GM18907 (cell line): ENCODE measurements around the gene DENND1B.
"Not testable (repeated sequence)": the region's sequence is repeated elsewhere in the genome, so short reads cannot be mapped to it uniquely, and the experiment has no call there.

ENCODE experiments used
- ATAC-seq: cut with Tn5 transposase; IDR thresholded peaks from one replicate; pipeline ENCODE4 v1.9.1; 2021; ENCODE audit warnings: mild to moderate bottlenecking, moderate library complexity; ENCODE audit not compliant: unreplicated experiment

The DENND1B gene

DNA sequence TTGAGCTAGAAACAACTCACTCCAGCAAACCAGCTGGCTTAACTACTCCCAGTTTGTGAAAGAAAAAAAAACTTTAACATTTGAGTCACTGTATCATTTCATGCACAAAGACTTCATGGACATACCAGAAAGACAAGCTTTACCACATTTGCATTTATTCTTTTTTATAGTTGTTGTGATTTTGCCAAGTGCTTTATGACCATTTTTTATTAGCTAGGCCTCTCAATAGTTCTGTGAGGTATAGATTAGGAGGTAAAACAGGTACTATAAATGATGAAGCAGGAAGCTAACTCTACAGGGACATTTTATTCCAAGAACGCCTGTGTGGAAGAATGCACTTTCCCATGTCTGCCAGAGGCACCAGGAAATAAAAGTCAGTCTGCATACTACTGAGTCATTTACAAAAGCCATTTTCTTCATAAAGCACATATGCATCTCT lies 8.2 kb upstream of the DENND1B start:
- ATAC-seq: no peak

DNA sequence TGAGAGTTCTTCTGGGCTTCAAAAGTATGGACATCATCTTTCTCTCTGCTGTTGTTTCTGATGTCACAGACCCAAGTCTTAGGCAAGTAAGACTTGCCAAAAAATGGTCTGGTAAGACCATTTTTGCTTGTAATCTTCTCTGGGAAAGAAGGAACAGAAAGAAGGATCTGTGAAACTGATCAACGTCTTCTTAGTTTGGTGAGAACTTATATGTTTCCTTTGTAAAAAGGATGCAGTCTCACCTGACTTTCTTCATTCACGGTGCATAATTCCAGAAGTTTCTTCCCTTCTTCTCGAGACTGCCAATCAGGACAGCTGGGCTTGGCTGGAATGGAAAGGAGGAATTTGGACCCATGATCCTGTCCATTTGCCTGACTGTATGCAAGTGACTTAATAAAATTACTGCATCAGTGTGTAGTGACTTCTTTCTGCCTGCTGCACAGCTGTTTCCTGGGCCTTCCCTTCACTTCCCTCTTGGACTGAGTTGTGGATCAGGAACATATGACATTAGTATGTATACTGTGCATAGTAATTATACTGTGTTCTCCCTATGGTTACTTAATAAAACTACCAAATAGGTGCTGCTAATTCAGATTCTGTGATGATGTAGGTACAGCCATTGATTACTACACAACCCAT lies 7.6 kb upstream of the DENND1B start:
- ATAC-seq: no peak

DNA sequence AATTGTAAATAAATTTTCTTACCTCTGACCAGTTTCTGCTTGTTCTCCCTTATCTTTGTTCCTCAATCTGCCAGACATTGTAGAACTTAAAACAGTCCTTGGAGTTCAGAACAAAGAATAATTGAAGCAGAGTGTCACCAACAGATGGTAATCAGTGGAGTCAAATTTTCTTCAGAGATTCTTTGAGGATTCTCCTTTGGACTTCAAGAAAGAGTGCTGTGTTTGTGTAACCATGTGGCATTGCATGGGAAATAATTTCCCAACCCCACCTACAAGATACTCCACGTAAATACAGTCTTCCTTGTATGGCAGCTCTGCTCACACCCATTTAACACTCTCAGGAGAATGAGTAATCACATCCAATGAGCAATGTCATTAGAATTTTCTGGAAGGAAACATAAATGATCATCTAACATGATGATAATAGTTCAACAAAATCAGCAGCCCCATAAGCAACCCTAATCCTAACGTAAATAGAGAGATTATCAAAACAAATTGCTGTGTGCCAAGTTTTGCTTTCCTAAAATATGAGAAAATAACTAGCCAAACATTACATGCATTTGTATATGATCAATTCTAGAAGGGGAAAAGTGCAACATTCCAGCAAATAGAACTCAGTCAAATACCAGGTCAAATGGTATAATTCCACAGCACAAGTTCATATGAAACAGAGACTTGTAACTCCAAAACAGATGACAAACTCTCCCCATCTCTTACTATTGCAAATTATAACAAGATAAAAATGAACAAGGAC lies 6.9 kb upstream of the DENND1B start:
- ATAC-seq: no peak

DNA sequence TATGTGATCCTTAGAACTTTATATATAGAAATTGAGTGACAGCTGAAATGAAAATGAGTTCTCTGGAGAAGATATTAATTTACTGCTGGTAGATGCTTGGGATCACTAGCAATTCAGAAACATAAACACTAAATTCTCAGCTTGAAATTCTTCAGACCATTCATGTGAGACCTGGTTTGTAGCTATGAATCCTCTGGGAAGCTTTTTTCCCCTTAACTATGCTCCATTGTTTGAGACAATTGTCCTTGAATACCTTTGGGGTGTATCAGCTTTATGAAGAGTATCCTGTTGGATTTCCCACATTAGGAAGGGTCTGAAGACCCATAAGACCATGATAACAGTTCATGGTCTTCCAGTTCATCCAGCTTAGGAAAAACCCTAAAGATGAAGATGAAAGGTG lies 4.6 kb upstream of the DENND1B start:
- ATAC-seq: no peak

DNA sequence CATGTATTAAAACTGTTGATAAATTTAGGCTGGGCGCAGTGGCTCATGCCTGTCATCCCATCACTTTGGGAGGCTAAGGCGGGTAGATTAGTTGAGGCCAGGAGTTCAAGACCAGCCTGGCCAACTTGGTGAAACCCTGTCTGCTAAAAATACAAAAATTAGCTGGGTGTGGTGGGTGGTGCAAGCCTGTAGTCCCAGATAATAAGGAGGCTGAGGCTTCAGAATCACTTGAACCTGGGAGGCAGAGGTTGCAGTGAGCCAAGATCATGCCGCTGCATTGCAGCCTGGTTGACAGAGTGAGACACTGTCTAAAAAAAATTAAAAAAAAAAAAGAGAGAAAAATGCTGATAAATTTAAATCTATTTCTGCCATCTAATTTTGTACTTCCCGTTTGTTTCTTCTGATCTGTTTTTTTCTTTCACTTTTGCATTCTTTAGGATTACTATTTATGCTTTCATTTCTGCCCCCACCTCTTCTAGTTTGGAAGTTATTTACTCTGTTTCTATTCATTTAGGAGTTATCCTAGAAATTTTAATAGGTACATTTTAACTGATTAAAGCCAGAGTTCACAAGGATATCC lies 3.2 kb upstream of the DENND1B start:
- ATAC-seq: no peak

DNA sequence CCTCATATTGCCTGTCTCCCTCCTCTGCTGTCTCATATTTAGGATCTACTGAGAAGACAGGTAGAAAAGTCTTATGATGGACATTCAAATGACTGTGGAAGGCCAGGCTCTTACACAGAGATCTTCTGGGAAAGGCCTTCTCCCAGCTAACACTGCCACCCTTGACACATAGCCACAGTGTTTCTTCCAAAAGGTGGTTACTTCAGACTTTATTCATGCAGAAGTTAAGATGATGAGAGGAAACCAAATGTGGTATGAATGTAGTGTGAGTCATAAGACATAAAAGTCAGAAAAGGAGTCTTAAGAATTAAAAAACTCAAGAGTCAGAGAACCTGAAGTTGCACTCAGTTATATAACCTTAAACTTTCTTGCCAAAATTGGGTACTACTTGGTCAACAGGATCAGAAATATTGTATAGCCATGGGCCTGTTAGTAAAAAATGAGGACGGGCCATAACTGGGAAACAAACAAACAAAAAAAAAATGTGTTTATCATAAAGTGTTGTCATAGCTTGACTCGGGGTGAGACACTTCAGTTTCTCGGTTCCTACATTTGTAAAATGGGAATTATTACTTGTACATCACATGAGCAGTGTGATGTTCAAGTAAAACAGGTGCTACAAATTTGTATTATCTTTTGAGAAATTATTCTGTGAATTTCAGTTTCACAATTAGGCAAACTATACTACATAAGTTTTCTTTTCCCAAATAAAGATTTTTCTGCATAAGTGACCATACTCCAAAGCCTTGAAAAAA lies 1.2 kb upstream of the DENND1B start:
- peak; percentile 31 for ATAC-seq

DNA sequence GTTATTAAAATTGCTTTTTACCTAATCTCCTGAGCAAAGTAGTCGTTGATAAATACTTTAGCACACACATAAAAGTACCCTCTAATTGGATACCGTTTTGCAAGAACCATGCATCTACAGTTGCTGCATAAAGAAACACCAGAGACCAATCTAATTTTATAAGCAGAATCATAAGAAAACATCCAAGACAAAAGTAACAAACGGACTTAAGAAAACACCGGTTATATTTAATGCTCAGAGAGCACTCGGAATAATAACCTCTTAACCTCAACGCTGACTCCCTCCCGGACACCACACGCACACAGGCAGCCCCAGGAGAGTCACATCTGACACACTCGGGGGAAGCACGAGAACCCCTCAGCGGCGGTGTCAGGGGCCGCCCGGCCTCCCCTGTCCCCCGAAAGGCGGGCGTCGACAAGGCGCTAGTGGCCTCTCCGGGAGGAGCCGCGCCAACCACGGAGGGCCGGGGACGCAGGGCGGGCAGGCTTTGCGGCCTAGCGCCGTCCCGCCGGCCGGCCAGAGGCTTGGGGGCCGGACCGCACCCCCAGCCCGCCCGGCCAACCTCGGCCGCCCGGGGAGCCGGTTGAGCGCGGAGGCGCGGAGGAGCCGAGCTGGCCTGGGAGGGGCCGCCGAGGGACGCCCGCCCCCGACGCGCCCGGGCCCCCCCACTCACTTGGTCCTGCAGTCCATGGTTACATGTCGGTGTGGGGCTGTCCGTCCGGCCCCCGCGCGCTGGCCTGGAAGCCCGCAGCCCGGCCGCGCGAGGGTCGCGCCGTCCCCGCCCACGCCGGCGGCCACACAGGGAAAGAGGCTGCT lies 606 bp downstream of the DENND1B start:
- peak; percentile 39 for ATAC-seq

DNA sequence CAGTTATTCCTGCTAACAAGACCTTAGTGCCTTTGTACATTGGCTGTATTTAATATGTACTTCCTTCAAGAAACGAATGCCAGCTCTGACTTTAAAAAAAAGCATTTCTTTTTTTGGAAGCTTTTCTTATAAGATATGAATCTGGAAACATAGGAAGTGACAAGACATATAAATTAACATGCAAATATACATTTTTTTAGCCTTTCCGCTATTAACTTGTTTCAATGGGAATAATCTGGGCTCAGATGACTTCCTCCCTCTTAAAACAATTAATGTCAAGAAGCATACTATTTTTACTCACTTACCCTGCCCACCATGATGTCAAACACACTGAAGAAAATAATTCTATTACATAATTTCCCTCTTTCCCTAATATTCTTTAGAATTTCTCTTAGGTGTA lies 1.4 kb downstream of the DENND1B start:
- no peak for ATAC-seq

DNA sequence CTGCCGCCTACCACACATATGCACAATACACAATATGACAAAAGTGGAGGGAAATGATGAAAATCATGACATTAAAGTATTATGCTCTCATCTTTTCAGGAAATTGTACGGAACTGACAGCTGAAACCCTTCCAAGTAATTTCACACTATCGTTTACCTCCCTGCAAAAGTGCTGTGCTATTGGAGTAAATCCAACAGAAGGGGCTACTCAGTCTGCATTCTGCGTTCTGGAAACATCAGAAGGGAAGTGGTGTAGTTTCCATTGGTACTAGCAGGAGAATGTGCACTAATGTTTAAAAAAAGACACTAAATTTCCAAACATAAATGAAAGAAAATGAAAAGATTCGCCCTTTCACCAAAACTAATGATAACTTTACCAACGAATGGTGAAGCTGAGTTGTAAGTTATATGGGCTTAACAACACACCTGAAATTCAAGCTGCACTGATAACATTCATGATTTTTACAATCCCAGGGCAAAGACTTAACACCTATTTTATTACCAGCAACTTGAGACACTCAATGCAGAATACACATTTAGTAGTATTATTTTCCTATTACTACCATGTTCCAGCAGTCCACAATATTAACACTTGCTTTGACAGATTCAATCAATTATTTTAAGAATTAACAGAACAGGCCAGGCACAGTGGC lies 3.2 kb downstream of the DENND1B start:
- no peak for ATAC-seq

DNA sequence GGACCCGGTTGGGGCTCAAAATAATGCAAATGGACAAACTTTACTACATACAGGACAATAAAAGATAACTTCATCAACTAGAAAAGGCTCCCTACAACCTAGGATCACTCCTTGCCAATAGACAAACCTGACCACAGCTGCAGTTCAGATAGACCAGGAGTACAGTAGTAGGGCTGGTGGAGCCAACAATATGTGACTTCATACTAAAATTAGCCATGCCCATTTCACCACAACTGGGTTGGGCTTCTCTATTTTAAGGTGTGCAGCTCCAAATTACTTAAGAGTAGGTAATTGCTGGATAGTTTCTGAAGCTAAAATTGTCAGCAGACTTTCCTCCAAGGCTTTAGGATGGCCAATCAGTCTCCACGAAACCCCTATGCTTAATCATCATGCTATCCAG lies 3.9 kb downstream of the DENND1B start:
- ATAC-seq: no peak

DNA sequence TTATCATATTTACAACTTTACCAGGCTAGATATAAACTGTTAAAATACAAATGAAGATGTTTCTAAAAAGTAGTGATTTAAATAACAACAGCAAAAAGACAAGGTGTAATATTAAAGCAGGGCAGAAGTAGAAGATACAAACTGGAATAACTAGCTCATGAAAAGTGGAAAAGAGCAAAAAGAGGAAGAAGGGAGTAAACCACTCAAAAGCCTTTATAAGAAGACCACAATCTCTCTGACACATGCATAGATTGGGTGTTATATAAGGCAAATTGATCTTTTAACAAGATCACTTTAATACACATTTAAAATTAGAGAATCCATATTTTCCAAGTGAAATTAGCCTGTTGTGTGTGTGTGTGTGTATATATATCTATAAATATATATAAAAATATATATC lies 5.0 kb downstream of the DENND1B start:
- ATAC-seq: no peak

DNA sequence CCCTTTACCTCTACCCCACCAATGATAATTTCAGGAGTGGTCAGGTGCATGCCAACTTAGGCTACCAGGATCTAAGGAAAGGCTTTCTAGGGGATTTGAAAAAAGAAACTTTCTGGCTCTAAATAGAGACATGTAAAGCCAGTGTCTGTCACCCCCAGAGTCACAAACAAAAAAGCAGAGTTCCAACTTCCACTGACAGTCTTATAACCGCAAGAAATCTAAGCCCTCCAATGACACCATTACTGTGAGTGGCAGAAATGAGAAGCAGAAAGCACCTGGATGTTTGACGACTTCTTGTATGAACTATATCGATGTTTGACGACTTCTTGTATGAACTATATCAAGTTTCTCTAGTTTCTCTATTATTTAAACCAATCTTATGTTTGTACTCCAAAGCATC lies 6.0 kb downstream of the DENND1B start:
- ATAC-seq: no peak

DNA sequence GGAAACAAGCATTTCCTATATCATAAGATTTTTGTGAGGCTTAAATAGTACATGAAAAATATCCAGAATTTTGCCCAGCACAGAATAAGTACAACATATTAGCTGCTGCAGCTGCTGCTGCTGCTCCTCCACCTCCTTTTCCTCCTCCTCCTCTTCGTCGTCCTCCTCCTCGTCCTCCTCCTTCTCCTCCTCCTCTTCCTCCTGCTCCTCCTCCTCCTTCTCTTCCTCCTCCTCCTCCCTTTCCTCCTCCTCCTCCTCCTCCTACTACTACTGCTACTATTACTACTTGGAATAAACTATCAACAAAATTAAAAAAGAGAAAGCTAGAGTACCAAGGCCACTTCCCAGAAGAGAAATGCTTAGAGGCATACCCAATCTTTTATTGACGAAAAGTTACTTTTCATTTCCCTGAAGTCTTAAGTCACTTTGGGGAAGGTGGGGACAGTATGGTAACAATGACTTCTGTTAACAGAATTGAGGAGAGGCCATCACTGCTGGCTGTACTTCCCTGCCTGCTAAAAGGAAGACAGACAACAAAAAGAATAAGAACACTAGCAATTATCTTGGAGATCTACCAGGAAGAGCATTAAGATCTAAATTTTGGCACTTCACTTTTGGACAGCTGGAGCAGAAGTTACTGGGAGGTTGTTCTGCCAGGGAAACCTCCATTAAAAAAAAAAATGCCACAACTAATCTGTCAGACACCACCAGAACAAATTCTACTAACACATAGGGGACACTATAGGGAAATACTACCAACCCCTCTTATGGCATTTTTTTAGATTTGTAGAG lies 7.1 kb downstream of the DENND1B start:
- ATAC-seq: no peak

DNA sequence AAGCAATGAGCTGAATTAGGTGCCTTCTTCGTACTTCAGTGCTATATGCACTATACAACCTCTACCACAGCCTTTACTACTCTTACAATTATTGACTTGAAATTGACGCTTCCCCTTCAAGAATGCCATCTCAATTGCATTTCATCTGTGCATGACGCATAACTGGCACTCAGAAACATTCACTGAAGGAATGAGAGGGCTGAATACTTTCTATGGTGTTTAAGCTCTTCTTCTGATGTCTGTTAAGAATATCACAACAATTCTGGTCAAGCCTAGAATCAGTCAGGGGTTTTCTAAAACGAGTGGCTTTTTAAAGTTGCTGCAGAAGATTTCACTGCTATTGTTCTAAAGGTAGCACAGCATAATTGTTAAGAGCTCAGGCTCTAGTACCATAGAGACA lies 11.5 kb downstream of the DENND1B start:
- ATAC-seq: no peak

DNA sequence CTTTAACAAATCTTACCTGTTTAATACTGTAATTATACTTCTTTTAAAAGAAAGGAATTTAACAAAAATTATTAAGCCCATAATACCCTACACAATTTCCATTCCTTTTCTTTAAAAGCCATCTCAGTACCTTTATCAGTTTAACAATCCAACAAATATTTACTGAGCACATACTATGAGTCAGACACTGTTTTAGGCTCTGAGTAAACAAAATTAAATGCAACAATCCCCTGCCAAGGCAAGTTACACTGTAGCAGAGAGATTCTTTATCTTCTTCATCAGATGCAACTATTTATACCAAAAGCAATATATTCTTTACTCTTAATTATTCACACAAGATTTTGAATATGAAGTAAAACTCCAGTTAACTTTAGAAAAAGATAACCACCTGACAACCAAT lies 12.0 kb downstream of the DENND1B start:
- no peak for ATAC-seq

DNA sequence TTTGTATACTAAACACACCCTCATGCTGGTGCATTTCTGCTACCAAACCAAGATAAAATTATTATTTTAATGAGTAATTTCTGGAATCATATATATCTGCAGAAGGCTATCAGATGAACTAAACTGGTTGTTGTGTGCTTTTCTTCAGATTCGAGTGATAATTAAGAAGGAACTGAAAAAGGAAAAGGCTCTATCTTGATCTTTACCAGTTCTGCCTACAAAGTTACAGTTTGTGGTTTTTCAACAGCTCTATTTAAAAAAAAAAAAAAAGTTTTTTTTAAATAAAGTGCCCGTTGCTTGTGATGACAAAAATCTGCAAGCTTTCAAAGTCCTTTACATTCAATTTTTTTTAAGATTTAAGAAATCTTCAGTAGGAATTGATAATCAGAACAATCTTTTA lies 13.6 kb downstream of the DENND1B start:
- ATAC-seq: no peak

DNA sequence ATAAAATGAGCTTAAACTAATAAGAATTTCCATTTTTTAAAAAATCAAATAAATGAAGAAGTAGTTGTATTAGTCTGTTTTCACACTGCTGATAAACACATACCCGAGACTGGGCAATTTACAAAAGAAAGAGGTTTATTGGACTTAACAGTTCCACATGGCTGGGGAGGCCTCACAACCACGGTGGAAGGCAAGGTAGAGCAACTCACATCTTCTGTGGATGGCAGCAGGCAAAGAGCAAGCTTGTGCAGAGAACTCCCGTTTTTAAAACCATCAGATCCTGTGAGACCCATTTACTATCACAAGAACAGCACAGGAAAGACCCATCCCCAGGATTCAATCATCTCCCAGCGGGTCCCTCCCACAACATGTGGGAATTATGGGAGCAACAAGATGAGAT lies 19.7 kb downstream of the DENND1B start:
- not testable (repeated sequence) for ATAC-seq

DNA sequence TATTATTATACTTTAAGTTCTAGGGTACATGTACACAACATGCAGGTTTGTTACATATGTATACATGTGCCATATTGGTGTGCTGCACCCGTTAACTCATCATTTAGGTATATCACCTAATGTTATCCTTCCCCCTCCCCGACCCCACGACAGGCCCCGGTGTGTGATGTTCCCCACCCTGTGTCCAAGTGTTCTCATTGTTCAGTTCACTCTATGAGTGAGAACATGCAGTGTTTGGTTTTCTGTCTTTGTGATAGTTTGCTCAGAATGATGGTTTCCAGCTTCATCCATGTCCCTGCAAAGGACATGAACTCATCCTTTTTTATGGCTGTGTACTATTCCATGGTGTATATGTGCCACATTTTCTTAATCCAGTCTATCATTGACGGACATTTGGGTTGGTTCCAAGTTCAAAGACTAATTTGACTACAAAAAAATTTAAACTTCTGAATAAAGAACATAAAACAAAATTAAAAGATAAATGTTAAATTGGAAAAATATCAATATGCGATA lies 22.6 kb downstream of the DENND1B start:
- not testable (repeated sequence) for ATAC-seq

DNA sequence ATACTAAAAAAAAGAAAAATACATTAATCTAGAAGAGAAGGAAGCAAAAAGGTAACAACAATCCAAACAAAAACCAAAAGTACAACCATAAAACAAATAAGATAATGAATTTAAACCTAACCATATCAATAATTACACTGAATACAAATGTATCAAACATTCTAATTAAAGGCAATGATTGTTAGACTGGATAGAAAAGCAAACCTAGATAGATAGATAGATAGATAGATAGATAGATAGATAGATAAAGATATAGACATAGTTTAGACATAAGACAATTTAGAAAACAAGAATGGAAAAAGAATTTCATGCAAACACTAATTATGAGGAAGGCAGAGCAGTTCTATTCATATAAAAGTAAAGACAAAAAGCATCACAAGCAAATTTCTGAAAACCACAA lies 24.9 kb downstream of the DENND1B start:
- no peak for ATAC-seq
